ENCODE data around the gene ITPRIPL2.

ITPRIPL2 gene

GRCh38 chr16:19093631-19094541 lies 19.9 kb upstream of the ITPRIPL2 start:
- no peak for FAIRE-seq

- no peak for FAIRE-seq
Measured at GRCh38 chr16:19094542-19095365, 19.0 kb upstream of the ITPRIPL2 start.

GRCh38 chr16:19095654-19096053 lies 18.1 kb upstream of the ITPRIPL2 start:
- FAIRE-seq = no peak

GRCh38 chr16:19098173-19098572 lies 15.6 kb upstream of the ITPRIPL2 start:
- no peak for FAIRE-seq

- FAIRE-seq = no peak
Measured at GRCh38 chr16:19102187-19102872, 11.4 kb upstream of the ITPRIPL2 start.

GRCh38 chr16:19104607-19105006 lies 9.2 kb upstream of the ITPRIPL2 start:
- FAIRE-seq = no peak

- no peak for FAIRE-seq
Measured at GRCh38 chr16:19105131-19105530, 8.6 kb upstream of the ITPRIPL2 start.

- no peak for FAIRE-seq
Measured at GRCh38 chr16:19105891-19106624, 7.7 kb upstream of the ITPRIPL2 start.

- FAIRE-seq = no peak
Measured at GRCh38 chr16:19106625-19107020, 7.1 kb upstream of the ITPRIPL2 start.

GRCh38 chr16:19108409-19109287 lies 5.1 kb upstream of the ITPRIPL2 start:
- FAIRE-seq = no peak

- FAIRE-seq = no peak
Measured at GRCh38 chr16:19109288-19109664, 4.5 kb upstream of the ITPRIPL2 start.

- FAIRE-seq = no peak
Measured at GRCh38 chr16:19110537-19111360, 3.0 kb upstream of the ITPRIPL2 start.

GRCh38 chr16:19112099-19112407 lies 1.7 kb upstream of the ITPRIPL2 start:
- no peak for FAIRE-seq

GRCh38 chr16:19114359-19115147 lies 789 bp downstream of the ITPRIPL2 start:
- FAIRE-seq = no peak

GRCh38 chr16:19115148-19116021 lies 1.6 kb downstream of the ITPRIPL2 start:
- no peak for FAIRE-seq

GRCh38 chr16:19116711-19117449 lies 3.1 kb downstream of the ITPRIPL2 start:
- no peak for FAIRE-seq

- no peak for FAIRE-seq
Measured at GRCh38 chr16:19118938-19119431, 5.2 kb downstream of the ITPRIPL2 start.

GRCh38 chr16:19119564-19119963 lies 5.8 kb downstream of the ITPRIPL2 start:
- FAIRE-seq = no peak
